GM10847 (cell line): Measurements from ENCODE around the gene LRSAM1.

Experiments used
- POLR2A ChIP-seq: IDR thresholded peaks from 2 replicates; pipeline ENCODE4 v1.6.1; 2011; ENCODE audit not compliant: insufficient read length; ENCODE audit errors: extremely low read depth

LRSAM1 gene

DNA sequence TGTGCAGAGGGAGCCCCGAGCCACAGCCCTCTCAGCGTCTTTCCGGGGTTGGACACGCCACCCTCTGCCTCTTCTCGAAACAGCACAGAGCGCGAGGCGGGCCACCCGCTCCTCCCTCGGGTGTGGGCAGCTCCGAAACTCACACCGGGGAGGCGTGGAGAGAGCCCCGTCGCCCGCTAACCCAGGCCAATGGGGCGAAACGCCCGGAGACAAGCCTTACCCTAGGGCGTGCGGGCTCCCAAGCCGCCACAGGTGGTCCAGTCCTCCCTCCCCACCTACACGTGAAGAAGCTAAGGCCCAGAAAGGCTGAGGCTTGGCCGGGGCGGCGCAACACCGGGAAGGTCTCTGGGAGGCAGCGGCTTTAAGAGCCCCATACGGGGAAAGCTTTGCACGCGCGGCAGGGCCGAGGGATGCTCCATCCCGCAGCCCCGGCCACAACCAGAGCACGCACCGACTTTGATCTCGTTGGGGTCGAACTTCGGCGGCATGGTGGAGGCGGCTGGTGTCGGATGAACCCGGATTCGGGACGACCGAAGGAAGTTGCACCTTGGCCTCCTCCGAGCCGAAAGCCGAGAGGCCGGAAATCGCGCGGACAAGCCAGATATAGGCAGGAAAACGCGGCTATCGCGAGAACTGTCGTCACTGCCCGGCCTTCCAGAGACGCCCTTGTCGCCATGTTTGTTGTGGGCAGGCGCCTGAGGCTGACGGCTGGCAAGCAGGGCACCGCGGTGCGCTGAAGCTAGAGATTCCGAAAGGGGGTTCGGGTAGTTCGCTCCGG, at the start of gene LRSAM1, which contains the start of gene RPL12:
Gene LRSAM1, plus strand, starts transcription at position 681 of the 778 bp plus-strand sequence. CDS start 3,018 bp downstream, outside the sequence.
Gene RPL12, minus strand, starts transcription at position 577 of the 778 bp plus-strand sequence. Its CDS starts 89 bp downstream, at position 488.
- TF ChIP-seq POLR2A = peak; percentile 99

DNA sequence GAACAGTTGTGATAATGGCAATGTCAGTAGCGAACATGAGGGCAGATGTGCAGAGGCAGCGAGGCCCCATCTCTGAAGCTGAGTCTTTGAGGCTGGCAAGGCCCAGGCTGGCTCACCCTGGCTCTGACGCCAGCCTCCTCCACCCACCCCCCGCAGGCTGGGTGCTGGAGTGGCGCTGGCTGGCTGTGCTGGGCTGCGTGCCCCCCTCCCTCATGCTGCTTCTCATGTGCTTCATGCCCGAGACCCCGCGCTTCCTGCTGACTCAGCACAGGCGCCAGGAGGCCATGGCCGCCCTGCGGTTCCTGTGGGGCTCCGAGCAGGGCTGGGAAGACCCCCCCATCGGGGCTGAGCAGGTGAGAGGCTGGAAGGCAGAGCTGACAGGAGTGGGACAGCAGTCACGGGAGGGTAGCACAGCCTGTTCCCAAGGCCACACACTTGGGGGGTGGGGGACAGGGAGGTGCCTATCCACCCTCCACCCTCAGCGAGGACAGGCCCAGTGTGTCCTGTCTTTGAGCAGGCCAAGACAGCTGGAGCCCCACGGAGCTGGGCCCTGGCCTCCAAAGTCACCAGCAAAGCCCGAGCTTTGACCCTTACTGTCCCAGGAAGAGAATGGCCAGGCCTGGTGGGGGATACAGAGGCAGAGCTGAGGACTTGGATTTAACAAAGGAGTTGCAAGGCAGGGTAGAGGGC, 48.8 kb upstream of the LRSAM1 start:
- no peak for TF ChIP-seq POLR2A

DNA sequence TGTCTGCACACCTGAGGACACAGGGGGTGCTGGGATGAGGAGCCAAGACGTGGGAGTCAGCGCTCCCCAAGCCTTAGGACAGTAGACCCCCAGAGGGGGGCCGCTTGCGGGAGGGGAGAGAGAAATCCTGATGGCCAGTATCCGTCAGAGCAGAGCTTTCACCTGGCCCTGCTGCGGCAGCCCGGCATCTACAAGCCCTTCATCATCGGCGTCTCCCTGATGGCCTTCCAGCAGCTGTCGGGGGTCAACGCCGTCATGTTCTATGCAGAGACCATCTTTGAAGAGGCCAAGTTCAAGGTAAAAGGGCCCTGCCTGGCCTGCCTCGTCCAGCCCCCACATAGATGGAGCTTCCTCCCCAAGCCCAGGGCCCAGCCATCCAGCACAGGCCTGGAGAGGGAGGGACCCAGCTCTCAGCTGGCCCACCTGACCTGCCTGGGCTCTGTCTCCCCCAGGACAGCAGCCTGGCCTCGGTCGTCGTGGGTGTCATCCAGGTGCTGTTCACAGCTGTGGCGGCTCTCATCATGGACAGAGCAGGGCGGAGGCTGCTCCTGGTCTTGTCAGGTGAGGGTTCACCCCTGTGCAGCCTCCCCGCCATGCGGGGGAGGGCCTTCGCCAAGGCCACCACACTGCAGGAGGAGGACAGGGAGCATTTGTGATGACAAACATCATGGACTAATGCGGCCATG, 47.7 kb upstream of the LRSAM1 start:
- TF ChIP-seq POLR2A = no peak

- TF ChIP-seq POLR2A = no peak
Measured at GRCh38 chr9:127404631-127405030, 46.7 kb upstream of the LRSAM1 start.

- TF ChIP-seq POLR2A = no peak
Measured at GRCh38 chr9:127405344-127406125, 45.8 kb upstream of the LRSAM1 start.

DNA sequence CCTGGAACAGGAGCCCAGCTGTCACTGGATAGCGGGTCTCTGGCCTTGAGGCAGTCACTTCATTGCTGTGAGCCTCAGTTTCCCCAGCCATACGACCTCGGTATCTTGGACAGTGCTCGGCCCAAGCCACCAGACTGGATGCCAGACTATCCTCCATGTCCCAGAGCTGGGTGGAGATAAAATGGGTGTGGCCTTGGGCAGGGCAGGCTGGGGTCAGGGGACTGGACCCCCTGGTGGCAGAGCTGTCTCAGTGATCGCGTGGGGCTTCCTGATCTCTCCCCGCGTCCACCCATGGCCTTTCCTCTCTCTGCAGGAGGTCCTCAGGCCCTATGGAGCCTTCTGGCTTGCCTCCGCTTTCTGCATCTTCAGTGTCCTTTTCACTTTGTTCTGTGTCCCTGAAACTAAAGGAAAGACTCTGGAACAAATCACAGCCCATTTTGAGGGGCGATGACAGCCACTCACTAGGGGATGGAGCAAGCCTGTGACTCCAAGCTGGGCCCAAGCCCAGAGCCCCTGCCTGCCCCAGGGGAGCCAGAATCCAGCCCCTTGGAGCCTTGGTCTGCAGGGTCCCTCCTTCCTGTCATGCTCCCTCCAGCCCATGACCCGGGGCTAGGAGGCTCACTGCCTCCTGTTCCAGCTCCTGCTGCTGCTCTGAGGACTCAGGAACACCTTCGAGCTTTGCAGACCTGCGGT, 44.4 kb upstream of the LRSAM1 start:
- TF ChIP-seq POLR2A = no peak

GRCh38 chr9:127407492-127407843, 43.8 kb upstream of the LRSAM1 start:
- TF ChIP-seq POLR2A = no peak

DNA sequence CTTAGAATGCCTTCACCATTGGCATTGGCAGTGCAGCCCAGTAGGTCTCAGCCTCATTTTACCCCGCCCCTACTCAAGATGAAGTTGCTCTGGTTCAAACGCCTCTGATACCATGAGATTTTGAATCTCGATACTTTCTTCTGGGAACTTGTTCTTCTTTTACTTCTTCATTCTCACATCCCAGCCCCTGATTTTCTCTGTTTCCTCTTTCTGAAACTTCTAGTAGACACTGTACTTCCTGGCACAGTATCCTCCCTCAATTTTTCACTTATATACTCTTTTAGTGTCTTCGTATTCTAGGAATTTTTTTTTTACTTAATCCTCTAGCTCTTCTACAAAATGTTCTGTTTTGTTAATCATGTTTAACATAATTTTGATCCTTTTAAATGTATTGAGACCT, 40.2 kb upstream of the LRSAM1 start:
- TF ChIP-seq POLR2A = no peak

DNA sequence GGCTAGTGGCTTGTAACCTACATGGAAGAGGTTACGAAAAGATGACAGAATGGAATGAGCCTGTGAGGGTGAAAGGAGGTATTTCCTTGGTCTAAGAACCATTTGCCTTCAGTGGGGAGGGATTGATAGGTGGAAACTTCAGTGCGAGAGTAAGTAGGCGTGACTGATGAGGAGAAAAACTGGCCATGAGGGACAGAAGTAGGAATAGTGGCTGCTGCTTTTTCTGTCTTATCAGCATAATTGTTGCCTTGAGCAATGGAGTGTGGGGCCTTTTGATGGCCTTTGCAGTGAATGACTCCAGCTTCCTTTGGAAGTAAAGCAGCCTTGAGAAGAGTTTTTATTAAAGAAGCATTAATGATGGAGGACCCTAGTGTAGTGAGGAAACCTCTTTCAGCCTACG, 36.2 kb upstream of the LRSAM1 start:
- no peak for TF ChIP-seq POLR2A

DNA sequence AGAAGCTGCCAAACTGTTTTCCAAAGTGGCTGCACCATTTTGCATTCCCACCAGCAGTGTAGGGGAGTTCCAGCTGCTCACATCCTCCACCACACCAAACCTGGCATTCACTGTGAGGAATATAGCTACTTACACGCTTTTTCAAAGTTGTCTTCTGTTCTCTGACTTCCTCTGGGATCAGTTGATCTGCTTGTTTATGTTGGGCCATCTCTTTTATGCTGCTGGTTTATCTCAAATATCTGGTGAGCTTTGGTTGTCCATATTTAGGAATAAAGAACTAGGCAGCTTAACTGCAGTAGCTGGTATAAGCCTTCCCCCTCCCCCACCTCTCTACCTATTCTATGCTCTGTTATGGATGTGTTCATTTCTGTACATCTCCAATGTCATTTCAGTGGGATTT, 35.7 kb upstream of the LRSAM1 start:
- TF ChIP-seq POLR2A = no peak

GRCh38 chr9:127417131-127418036, 33.9 kb upstream of the LRSAM1 start:
- no peak for TF ChIP-seq POLR2A

DNA sequence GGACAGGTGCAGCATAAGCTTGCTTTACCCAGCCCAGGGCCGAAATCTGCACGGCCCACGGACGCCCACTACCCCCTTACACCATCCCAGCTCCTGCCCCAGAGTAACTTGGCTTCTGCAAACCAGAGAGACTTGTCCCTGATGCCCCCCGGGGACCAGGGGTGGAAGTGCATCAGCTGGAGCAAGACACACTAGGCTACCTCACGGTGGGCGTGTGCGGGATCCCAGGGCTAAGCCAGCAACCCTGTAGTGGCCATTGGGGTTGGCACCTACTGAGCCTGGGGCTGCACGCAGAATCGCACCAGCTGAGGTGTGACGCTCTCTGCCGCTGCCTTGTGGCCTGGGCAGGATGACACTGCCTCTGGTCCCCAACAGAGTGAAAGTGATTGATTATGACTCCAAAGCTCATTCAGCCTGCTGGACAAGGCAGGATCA, 33.3 kb upstream of the LRSAM1 start:
- no peak for TF ChIP-seq POLR2A

DNA sequence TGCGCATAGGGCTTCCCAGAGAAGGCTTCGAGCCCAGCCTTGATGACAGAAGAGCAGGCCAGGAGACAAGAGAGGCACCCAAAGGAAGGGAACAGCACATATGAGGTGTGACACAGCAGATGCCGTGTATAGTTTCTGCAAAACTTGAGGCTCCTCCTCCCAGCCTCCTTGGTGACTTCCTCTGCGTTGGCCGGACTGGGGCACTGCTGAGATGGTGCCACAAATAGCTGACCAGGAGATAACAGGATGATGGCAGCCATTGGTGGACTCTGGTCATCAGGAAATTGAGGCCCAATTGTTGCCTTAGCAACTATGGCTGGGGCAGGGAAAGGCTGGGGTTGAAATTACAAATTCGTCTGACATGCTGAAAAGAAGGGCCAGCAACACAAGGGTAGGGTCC, 32.0 kb upstream of the LRSAM1 start:
- TF ChIP-seq POLR2A = no peak
